Endothelial cell (in vitro differentiated cells): ENCODE results near the gene FANCF. TPM values are rescaled to one million over a fixed set of nuclear protein-coding genes. Genes with fewer than 3 reads are reported as not detected.

Experiments
- DNase-seq: peaks from one replicate; pipeline ENCODE4 v3.0.0; 2021; ENCODE audit warnings: low spot score
- H3K27ac Mint-ChIP-seq: one replicate; pipeline ENCODE4 v1.8.0; 2021; ENCODE audit warnings: mixed read lengths, inconsistent platforms; ENCODE audit not compliant: unreplicated experiment
- H3K27me3 Mint-ChIP-seq: one replicate; pipeline ENCODE4 v1.8.0; 2021; ENCODE audit warnings: mild to moderate bottlenecking, moderate library complexity, mixed read lengths, inconsistent platforms; ENCODE audit not compliant: unreplicated experiment
- H3K36me3 Mint-ChIP-seq: one replicate; pipeline ENCODE4 v1.8.0; 2021; ENCODE audit warnings: mild to moderate bottlenecking, low read depth, mixed read lengths, inconsistent platforms; ENCODE audit not compliant: unreplicated experiment
- H3K4me1 Mint-ChIP-seq: one replicate; pipeline ENCODE4 v1.8.0; 2021; ENCODE audit warnings: mild to moderate bottlenecking, mixed read lengths, inconsistent platforms; ENCODE audit not compliant: unreplicated experiment
- H3K4me3 Mint-ChIP-seq: one replicate; pipeline ENCODE4 v1.8.0; 2021; ENCODE audit warnings: mild to moderate bottlenecking, mixed read lengths, inconsistent platforms; ENCODE audit not compliant: unreplicated experiment
- H3K9me3 Mint-ChIP-seq: one replicate; pipeline ENCODE4 v1.8.0; 2021; ENCODE audit warnings: mixed read lengths, inconsistent platforms; ENCODE audit not compliant: unreplicated experiment
- CTCF ChIP-seq: fragments of 200-600 bp; sonication (generic); IDR thresholded peaks from one replicate; pipeline ENCODE4 v1.5.0; 2021; ENCODE audit warnings: antibody characterized with exemption; ENCODE audit not compliant: unreplicated experiment
- long read RNA-seq: library from polyadenylated mRNA; unstranded; transcript quantifications from one replicate; pipeline ENCODE4 v2.0.0, GENCODE V29; 2020; ENCODE audit not compliant: unreplicated experiment
- total RNA-seq: library from RNA; stranded (reverse); fragmentation: NEBNext Ultra II Directional; extraction: Animal tissue kit (Norgen Biotek cat#: 25700); gene quantifications from one replicate; pipeline ENCODE4 v1.2.1, GENCODE V29; 2021; ENCODE audit not compliant: unreplicated experiment

The FANCF gene
- total RNA-seq: 9.3 TPM
- long read RNA-seq, partial matches to known transcripts: 0 of 3 reads
- long read RNA-seq, other reads (novel, unspliced or antisense): 0 of 3 reads

- no peaks in the 10 kb centered on the region for H3K36me3 Mint-ChIP-seq
- peak within 1 kb of the TSS; percentile 95 for H3K27ac Mint-ChIP-seq
- DNase-seq: peak; percentile 84
- H3K4me3 Mint-ChIP-seq: peak within 1 kb of the TSS; percentile 99
- no peak for TF ChIP-seq CTCF
- no peaks in the 10 kb centered on the region for H3K9me3 Mint-ChIP-seq
- peaks cover 3% of the 10 kb centered on the region for H3K4me1 Mint-ChIP-seq
- no peaks in the 10 kb centered on the region for H3K27me3 Mint-ChIP-seq
Measured at GRCh38 chr11:22625448-22626287, at the start of gene FANCF. TSS of gene FANCF (minus strand) at chr11:22625823. CDS start at chr11:22625810, 13 bp downstream.

GRCh38 chr11:22674470-22675439 is 49.1 kb upstream of the FANCF start:
- Mint-ChIP-seq H3K27me3 (no peaks in the 10 kb centered on the region), H3K4me1 (no peaks in the 10 kb centered on the region), H3K36me3 (no peaks in the 10 kb centered on the region), H3K4me3 (no peak overlapping the region), H3K27ac (no peak overlapping the region), H3K9me3 (no peaks in the 10 kb centered on the region)
- no peak for DNase-seq
- no peak for TF ChIP-seq CTCF

- Mint-ChIP-seq H3K9me3 (no peaks in the 10 kb centered on the region), H3K27me3 (peaks cover 4% of the 10 kb centered on the region), H3K4me3 (no peak overlapping the region), H3K27ac (no peak overlapping the region), H3K4me1 (peaks cover 11% of the 10 kb centered on the region), H3K36me3 (no peaks in the 10 kb centered on the region)
- no peak for TF ChIP-seq CTCF
- no peak for DNase-seq
Measured at GRCh38 chr11:22671751-22672150, 46.1 kb upstream of the FANCF start.

- DNase-seq: no peak
Measured at GRCh38 chr11:22670830-22671229, 45.2 kb upstream of the FANCF start.

More at GRCh38 chr11:22670830-22671229, 45.2 kb upstream of the FANCF start:
- Mint-ChIP-seq H3K27ac (no peak overlapping the region), H3K9me3 (no peaks in the 10 kb centered on the region), H3K4me1 (peaks cover 17% of the 10 kb centered on the region), H3K36me3 (no peaks in the 10 kb centered on the region), H3K4me3 (no peak overlapping the region), H3K27me3 (peaks cover 6% of the 10 kb centered on the region)
- TF ChIP-seq CTCF: no peak
